HG03039 (cell line): ENCODE results near the gene E4F1.
"Not testable (repeated sequence)": the region's sequence is repeated elsewhere in the genome, so short reads cannot be mapped to it uniquely, and the experiment has no call there.

ENCODE experiments used
- ATAC-seq: cut with Tn5 transposase; IDR thresholded peaks from one replicate; pipeline ENCODE4 v1.9.1; 2021; ENCODE audit warnings: mild to moderate bottlenecking, moderate library complexity; ENCODE audit not compliant: unreplicated experiment

The E4F1 gene

GRCh38 chr16:2229632-2230250 is 6.3 kb downstream of the E4F1 start:
- no peak for ATAC-seq

- no peak for ATAC-seq
These were observed 7.0 kb downstream of the E4F1 start for GRCh38 chr16:2230376-2230775.

DNA sequence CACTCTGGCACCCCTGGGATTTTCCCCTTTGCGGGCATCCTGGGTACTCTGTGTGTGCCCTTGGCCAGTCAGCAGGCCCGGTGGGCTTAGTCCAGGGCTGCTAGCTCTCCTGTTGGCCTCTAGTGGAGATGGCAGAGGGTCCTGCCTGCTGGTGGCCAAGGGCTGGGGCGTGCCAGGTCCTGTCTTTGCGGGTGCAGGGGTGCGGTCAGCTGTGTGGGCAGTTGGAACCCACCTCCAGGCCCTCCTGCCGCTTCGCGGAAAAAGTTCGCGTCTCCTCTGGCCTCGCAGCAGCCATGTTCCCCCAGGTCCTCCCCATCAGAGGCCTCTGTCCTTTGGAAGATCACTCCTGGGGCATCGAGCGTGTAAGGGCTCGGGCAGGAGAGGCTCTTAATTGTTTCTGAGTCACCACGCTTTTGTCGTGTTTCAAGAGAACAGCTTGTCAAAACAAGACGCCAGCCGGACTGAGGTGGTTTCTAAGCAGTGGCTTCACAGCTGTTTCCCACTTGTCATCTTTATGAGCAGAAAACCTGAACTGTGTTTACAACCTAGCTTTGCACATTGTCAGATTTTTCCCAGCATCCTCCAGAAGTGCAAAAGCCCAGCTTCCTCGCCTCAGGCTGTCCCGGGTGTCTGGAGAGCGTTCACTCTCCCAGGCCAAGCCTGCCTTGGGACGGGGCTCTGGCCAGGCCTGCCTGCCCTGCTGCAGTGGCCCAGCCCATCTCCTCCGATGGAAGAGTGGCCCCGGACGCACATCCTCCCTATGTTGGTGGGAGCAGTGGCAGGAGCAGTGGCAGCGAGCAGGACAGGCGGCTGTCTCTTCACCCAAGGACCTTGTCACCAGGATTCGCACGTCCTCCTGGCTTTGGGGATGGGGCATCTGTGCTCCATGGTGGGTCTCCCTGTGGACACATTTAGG is 7.9 kb downstream of the E4F1 start:
- no peak for ATAC-seq

- ATAC-seq, result no peak
These were observed 9.0 kb downstream of the E4F1 start for GRCh38 chr16:2232094-2232990.

DNA sequence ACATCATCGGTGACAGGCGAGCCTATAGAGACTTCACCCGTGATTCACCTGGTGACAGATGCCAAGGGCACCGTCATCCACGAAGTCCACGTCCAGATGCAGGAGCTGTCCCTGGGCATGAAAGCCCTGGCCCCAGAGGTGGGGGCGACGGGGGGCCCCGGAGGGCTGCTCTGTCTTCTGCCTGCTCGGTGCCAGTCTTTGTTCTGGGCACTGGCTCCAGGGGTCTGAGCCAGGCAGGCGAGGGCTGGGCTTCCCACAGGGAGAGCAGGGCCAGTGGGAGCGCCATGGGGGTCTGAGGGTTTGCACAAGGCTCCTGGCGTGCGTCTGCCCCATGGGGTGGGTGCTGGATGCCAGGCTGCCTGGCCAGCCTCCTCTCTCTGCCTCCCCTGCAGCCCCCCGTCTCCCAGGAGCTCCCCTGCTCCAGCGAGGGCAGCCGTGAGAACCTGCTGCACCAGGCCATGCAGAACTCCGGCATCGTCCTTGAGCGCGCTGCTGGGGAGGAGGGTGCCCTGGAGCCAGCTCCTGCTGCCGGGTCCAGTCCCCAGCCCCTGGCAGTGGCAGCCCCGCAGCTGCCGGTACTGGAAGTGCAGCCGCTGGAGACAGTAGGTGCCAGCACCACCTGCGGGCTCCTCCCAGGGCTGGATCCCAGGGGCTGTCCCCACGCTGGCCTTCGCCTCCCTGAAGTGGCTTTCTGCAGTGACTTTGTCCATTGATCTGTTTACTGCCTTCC is 9.8 kb downstream of the E4F1 start:
- ATAC-seq, result no peak

DNA sequence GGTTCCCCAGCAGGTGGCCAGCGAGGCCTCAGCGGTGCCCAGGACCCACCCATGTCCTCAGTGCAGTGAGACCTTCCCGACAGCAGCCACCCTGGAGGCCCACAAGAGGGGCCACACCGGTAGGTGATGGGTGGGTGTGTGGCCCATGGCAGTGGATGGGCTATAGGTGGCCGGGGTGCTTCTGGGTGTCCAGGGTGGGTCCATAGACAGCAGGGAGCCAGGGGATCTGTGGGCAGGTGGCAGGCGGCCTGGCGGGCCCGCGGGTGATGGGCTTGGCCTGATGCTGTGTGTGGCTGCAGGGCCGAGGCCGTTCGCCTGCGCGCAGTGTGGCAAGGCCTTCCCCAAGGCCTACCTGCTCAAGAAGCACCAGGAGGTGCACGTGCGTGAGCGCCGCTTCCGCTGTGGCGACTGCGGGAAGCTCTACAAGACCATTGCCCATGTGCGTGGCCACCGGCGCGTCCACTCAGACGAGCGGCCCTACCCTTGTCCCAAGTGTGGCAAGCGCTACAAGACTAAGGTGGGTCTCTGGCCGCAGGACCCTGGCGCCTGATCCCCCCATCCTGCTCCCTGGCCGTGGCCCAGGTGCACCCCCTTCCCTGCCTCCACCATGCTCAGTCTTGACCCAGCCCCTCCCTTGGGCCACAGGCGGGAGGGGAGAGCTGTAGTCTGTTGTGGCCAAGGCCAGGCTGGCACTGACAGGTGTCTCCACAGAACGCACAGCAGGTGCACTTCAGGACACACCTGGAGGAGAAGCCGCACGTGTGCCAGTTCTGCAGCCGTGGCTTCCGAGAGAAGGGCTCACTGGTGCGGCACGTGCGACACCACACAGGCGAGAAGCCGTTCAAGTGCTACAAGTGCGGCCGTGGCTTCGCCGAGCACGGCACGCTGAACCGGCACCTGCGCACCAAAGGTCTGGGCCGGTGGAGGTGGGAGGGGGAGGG is 10.8 kb downstream of the E4F1 start:
- ATAC-seq, result no peak

DNA sequence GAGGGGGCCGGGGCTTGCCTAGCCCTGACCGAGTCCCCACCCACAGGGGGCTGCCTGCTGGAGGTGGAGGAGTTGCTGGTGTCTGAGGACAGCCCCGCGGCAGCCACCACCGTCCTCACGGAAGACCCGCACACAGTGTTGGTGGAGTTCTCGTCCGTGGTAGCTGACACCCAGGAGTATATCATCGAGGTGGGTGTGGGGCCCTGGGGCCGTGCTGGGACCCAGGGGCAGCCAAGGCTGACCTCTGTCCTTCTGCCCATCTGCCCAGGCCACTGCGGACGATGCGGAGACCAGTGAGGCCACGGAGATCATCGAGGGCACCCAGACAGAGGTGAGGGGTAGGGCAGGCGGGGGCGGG is 11.4 kb downstream of the E4F1 start:
- ATAC-seq, result no peak

DNA sequence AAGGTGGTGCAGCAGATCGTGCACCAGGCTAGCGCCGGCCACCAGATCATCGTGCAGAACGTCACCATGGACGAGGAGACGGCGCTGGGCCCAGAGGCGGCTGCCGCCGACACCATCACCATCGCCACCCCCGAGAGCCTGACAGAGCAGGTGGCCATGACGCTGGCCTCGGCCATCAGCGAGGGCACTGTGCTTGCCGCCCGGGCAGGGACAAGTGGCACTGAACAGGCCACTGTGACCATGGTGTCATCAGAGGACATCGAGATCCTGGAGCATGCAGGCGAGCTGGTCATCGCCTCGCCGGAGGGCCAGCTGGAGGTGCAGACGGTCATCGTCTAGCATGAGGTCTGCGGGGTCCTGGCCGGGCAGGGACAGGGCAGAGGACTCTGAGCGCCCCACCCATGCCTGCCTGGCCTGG is 11.9 kb downstream of the E4F1 start:
- no peak for ATAC-seq

DNA sequence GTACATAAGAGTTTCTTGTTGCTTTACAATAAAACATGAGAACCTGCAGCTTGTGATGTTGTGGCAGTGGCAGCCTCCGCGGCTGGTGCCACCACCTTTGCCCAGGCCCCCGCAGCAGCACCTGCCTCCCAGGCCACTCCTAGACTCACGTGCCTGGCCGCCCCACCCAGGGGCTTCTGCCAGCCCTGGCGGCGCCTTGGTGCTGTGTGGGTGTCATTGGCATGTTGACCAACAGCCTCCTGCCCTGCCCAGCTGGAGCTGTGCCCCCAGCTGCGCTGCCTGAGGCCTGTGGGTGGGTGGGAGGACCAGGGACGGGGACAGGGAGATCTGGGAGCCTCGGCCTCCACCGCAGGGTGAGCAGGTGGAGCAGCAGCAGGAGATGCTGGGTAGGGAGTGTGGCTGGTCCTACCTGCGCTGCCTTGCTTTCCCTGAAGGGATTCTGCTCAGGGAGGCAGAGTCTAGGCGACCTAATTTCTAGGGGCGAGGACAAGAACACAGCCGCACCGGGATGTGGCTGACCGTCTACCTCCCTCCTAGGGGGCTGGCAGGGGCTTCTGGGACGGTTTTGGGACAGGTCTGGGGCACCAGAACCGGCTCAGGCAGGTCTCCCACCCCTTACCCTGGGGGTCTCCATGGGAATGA is 12.4 kb downstream of the E4F1 start:
- ATAC-seq, result no peak

GRCh38 chr16:2236337-2237101 is 13.1 kb downstream of the E4F1 start, which contains the start of gene DNASE1L2:
DNASE1L2 (plus strand) TSS chr16:2236444; CDS start chr16:2236817, 373 bp downstream.
- no peak for ATAC-seq

- no peak for ATAC-seq
These were observed 13.7 kb downstream of the E4F1 start for GRCh38 chr16:2237102-2237482.

DNA sequence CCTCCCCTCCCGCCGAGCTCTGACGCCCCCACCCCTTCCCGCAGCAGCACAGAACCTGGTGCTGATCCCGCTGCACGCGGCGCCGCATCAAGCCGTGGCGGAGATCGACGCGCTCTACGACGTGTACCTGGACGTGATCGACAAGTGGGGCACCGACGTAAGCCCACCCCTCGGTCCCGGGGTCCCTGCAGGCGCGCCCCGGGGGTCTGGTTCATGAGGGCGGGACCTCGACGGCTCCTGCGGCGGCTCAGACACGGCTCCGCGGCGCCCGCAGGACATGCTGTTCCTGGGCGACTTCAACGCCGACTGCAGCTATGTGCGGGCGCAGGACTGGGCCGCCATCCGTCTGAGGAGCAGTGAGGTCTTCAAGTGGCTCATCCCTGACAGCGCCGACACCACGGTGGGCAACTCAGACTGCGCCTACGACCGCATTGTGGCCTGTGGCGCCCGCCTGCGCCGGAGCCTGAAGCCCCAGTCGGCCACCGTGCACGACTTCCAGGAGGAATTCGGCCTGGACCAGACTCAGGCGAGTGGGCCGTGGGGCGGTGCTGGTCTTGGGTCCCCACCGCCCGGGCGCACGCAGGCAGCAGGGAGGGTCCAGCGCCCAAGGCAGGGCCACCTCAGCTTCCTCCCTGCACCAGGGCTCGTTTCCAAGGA is 14.2 kb downstream of the E4F1 start:
- no peak for ATAC-seq

GRCh38 chr16:2238150-2238837 is 14.9 kb downstream of the E4F1 start:
- no peak for ATAC-seq

- ATAC-seq, result no peak
These were observed 15.7 kb downstream of the E4F1 start for GRCh38 chr16:2238838-2239675.

GRCh38 chr16:2240331-2240730 is 16.9 kb downstream of the E4F1 start:
- not testable (repeated sequence) for ATAC-seq

- ATAC-seq, result no peak
These were observed 19.2 kb downstream of the E4F1 start for GRCh38 chr16:2242598-2242997.
